Spleen (tissue), 11 donors: ENCODE results near the gene STRN. TPM values are rescaled to one million over a fixed set of nuclear protein-coding genes. Genes with fewer than 3 reads are reported as not detected.

Source experiments
- DNase-seq: peaks from one replicate; pipeline ENCODE4 v3.0.0-alpha.2; 2020
- H3K27ac ChIP-seq, 8 donors: fragments of 200-600 bp; sonication (generic) in 7 of 8; 1 replicate in 4 of 8; 2 replicates in 4 of 8; pipeline versions ENCODE4 v1.5.0 to v1.8.0; 2016 to 2021; ENCODE audit warnings: inconsistent platforms in 4 of 8, mild to moderate bottlenecking in 4 of 8, moderate library complexity in 1 of 8
- H3K27me3 ChIP-seq, 7 donors: fragments of 200-600 bp; sonication (generic) in 6 of 7; replicated peaks in 1 of 7; 1 replicate in 4 of 7; 2 replicates in 3 of 7; pipeline versions ENCODE4 v1.5.0 to v1.8.0; 2016 to 2021; ENCODE audit warnings: inconsistent platforms in 3 of 7, mild to moderate bottlenecking in 1 of 7
- H3K36me3 ChIP-seq, 6 donors: fragments of 200-600 bp; sonication (generic) in 5 of 6; 1 replicate in 4 of 6; 2 replicates in 2 of 6; pipeline versions ENCODE4 v1.5.0 to v1.8.0; 2016 to 2021; ENCODE audit warnings: inconsistent platforms in 2 of 6
- H3K4me1 ChIP-seq, 6 donors: fragments of 200-600 bp; sonication (generic) in 5 of 6; 1 replicate in 3 of 6; 2 replicates in 3 of 6; pipeline versions ENCODE4 v1.5.0 to v1.8.0; 2016 to 2021; ENCODE audit warnings: inconsistent platforms in 3 of 6
- H3K4me3 ChIP-seq, 8 donors: fragments of 200-600 bp; sonication (generic) in 7 of 8; 1 replicate in 4 of 8; 2 replicates in 4 of 8; pipeline versions ENCODE4 v1.5.0 to v1.8.0; 2016 to 2021; ENCODE audit warnings: inconsistent platforms in 4 of 8, mild to moderate bottlenecking in 4 of 8, moderate library complexity in 2 of 8
- H3K9me3 ChIP-seq, 8 donors: fragments of 200-600 bp; sonication (generic) in 7 of 8; 1 replicate in 4 of 8; 2 replicates in 4 of 8; pipeline versions ENCODE4 v1.5.0 to v1.8.0; 2016 to 2021; ENCODE audit warnings: inconsistent platforms in 4 of 8
- POLR2A ChIP-seq, 3 donors: fragments of 450-650 bp; IDR thresholded peaks; one replicate each; pipeline ENCODE4 v1.5.1; 2017; ENCODE audit warnings: antibody characterized with exemption in 3 of 3, mild to moderate bottlenecking in 1 of 3
- POLR2AphosphoS5 ChIP-seq, 3 donors: sonication (generic); formaldehyde crosslinking; IDR thresholded peaks; one replicate each; pipeline ENCODE4 v1.5.1; 2017; ENCODE audit warnings: antibody characterized with exemption in 3 of 3
- WGBS, 5 donors: extraction: QIAGEN DNeasy Blood & Tissue Kit in 3 of 5; methylation state at CpG; one replicate each; pipeline versions ENCODE4 v1.1.5 to v1.1.7; 2013 to 2018; 5-methylcytosine and 5-hydroxymethylcytosine counted together
- intact Hi-C: fragments of 100-400 bp; cut with DNase I; formaldehyde crosslinking; loops from one replicate; pipeline ENCODE4 v1.15.0; 2023; ENCODE audit warnings: low total_unique reads
- polyA plus RNA-seq, 3 donors: library from polyadenylated mRNA; stranded (reverse); fragments of 200-250 nt; gene quantifications; one replicate each; pipeline ENCODE4 v1.2.1, GENCODE V29; 2013
- total RNA-seq, 7 donors: library from RNA; depleted of rRNA in 3 of 7; stranded (reverse); fragments of >200 nt in 3 of 7; fragmentation: NEBNext Ultra II Directional in 4 of 7; extraction: Animal tissue kit (Norgen Biotek cat#: 25700) in 4 of 7; gene quantifications; one replicate each; pipeline versions ENCODE4 v1.1.0 to v1.2.1, GENCODE V29; 2016 to 2021
- TF ChIP-seq, protein P1 (sequence below), 11 experiments: fragments of 200-600 bp in 7 of 11; fragments of 450-650 bp in 4 of 11; sonication (generic) in 4 of 11; IDR thresholded peaks in 8 of 11; conservative IDR thresholded peaks in 3 of 11; 1 replicate in 7 of 11; 2 replicates in 4 of 11; pipeline versions ENCODE4 v1.4.0 to v1.8.0; 2016 to 2021; ENCODE audit warnings: antibody characterized with exemption in 11 of 11, inconsistent platforms in 4 of 11, mild to moderate bottlenecking in 1 of 11
- donor health status: healthy with polysubstance abuse.
- donor health status: DM: no; HTN: no; CAD: no; lungs with moderate emphysema.
- donor health status: DM: no; HTN: no; CAD: no.
- donor health status: Bipolar disorder and iron deficiency.
- donor health status: healthy.
- donor health status: DM: no; HTN: no; CAD: no.
- donor health status: DM: yes; HTN: yes; CAD: no.

Gene STRN
- total and polyA plus RNA-seq, 10 donors: 2.2 to 33.3 (median 26.2) TPM

DNA sequence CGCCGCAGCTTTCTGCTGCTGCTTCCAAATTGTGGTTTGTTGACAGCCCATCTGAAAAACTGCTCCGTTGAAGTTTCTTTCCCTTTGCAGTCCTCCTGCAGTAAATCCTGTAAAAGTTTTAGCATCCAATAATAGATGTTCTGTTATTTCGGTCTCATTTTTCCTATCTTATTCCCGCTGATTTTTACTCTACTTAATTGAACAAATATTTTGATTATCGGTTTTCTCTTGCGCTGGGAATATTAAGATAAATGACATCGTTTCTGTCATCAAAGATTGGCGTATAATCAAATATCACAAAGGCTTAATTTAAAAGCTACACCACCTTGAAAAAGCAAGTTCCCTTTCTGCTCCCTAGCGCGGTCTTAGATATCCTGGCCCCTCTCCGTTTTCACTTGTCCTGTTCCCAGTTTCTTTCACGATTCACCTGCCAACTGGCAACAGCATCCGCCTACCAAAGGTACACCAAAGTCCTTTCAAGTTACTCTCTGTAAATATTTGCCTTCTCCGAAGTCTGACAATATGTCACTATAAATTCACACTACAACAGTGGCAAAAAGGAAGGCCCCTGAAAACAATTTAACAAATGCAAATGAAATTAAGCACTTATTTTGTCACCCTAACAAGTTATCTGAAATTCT, 1.0 kb upstream of the STRN start:
- intact Hi-C loops: no loop called here
- Histone ChIP-seq H3K4me3 (peak overlapping the region; percentile 50 to 100 (median 87)), H3K36me3 (no peaks in the 10 kb centered on the region), H3K27ac (peak overlapping the region; percentile 85 to 97 (median 95)), H3K27me3 (no peaks in the 10 kb centered on the region), H3K4me1 (peaks cover 19 to 47% (median 39%) of the 10 kb centered on the region in 6 donors), H3K9me3 (no peaks in the 10 kb centered on the region)
- no peak for DNase-seq
- TF ChIP-seq POLR2A (IDR thresholded peaks at IDR 0.05) (no peak), POLR2AphosphoS5 (IDR thresholded peaks at IDR 0.05) (no peak)
- TF ChIP-seq, protein P1, sequence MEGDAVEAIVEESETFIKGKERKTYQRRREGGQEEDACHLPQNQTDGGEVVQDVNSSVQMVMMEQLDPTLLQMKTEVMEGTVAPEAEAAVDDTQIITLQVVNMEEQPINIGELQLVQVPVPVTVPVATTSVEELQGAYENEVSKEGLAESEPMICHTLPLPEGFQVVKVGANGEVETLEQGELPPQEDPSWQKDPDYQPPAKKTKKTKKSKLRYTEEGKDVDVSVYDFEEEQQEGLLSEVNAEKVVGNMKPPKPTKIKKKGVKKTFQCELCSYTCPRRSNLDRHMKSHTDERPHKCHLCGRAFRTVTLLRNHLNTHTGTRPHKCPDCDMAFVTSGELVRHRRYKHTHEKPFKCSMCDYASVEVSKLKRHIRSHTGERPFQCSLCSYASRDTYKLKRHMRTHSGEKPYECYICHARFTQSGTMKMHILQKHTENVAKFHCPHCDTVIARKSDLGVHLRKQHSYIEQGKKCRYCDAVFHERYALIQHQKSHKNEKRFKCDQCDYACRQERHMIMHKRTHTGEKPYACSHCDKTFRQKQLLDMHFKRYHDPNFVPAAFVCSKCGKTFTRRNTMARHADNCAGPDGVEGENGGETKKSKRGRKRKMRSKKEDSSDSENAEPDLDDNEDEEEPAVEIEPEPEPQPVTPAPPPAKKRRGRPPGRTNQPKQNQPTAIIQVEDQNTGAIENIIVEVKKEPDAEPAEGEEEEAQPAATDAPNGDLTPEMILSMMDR (IDR thresholded peaks at IDR 0.05 in 8 of 11, conservative IDR thresholded peaks at IDR 0.05 in 3 of 11): no peak
- 21 to 38% (median 26%) methylated on average over 15 of the region's 15 CpGs for WGBS, 5 donors

DNA sequence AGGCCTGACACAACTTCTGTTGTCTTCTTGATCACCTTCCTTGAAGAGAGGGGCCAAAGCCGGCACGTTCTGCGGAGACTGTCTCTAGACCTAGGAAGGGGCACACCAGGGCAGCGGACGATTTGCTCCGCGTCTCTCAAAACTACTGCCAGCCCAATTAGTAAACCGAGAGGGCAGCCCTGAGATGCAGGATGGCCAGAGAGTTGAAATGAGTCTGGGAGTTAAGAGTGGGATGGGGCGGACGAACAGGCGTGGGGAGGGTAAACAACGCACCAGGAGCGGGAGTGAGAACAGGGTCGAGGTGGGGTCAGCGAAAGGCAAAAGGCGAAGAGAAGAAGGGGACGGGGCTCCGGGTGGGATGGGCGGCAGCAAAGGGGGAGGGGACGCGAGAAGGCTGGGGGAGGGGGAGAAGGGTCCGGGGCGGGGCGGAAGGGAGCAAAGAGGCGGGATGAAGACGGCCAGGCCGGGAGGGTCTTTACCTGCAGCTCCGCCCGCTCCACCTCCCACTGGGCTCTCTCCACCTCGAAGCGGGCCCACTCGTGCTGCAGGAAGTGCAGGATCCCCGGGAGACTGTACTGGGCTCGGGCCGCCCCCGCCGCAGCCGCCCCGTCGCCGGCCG, 476 bp downstream of the STRN start:
- no peak for DNase-seq
- Histone ChIP-seq H3K36me3 (no peaks in the 10 kb centered on the region), H3K4me3 (peak overlapping the region; percentile 81 to 100 (median 94)), H3K4me1 (peaks cover 19 to 57% (median 39%) of the 10 kb centered on the region in 6 donors), H3K27me3 (no peaks in the 10 kb centered on the region), H3K9me3 (no peaks in the 10 kb centered on the region), H3K27ac (peak overlapping the region; percentile 88 to 97 (median 94))
- WGBS, 5 donors: 0 to 1% (median 1%) methylated on average over 28 to 38 of the region's 42 CpGs
- TF ChIP-seq POLR2AphosphoS5 (IDR thresholded peaks at IDR 0.05): no peak
- TF ChIP-seq, protein P1 (IDR thresholded peaks at IDR 0.05 in 8 of 11, conservative IDR thresholded peaks at IDR 0.05 in 3 of 11): no peak
- TF ChIP-seq POLR2A (IDR thresholded peaks at IDR 0.05): no peak
- intact Hi-C loops: no loop called here

GRCh38 chr2:36965206-36965605, 1.1 kb downstream of the STRN start:
- H3K27ac ChIP-seq: peak overlapping the region in 6 of 8 donors; percentile 67 to 97 (median 96)
- H3K4me3 ChIP-seq: peak overlapping the region; percentile 81 to 100 (median 94)
- no peaks in the 10 kb centered on the region for H3K36me3 ChIP-seq
- H3K9me3 ChIP-seq: no peaks in the 10 kb centered on the region
- H3K27me3 ChIP-seq: no peaks in the 10 kb centered on the region
- no peak for DNase-seq
- peaks cover 19 to 63% (median 41%) of the 10 kb centered on the region in 6 donors for H3K4me1 ChIP-seq
- TF ChIP-seq POLR2AphosphoS5 (IDR thresholded peaks at IDR 0.05) (no peak), POLR2A (IDR thresholded peaks at IDR 0.05) (no peak)
- TF ChIP-seq, protein P1 (IDR thresholded peaks at IDR 0.05 in 8 of 11, conservative IDR thresholded peaks at IDR 0.05 in 3 of 11): no peak
- WGBS, 5 donors: 22 to 39% (median 36%) methylated on average over 2 of the region's 2 CpGs
- intact Hi-C loops: no loop called here

DNA sequence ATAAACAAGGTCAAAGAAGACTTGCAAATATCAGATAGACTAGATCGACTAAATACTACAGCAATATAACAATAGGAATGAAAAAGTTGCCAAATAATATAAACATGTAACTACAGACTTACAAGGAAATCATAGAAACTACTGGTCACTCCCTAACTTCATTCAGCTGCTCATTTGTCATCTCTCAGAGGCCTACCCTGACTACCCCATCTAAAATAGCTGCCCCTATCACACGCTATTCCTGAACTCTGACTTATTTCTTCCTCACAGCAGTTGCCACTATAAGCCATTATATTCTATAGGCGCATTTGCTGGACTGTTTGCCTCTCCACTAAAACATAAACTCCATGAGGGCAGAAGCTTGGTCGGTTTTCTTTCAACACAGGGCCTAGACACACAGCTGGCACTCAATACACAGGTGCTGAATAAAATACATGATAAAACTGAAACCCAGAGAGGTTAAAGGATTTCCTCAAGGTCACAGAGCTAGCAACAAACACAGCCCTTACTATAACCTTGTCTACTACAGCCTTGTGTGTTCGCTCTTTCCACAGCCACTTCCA, 1.8 kb downstream of the STRN start:
- intact Hi-C loops: no loop called here
- H3K27me3 ChIP-seq: no peaks in the 10 kb centered on the region
- H3K4me1 ChIP-seq: peaks cover 19 to 70% (median 44%) of the 10 kb centered on the region in 6 donors
- peak overlapping the region in 4 of 8 donors; percentile 83 to 100 (median 95) for H3K4me3 ChIP-seq
- peak overlapping the region in 5 of 8 donors; percentile 44 to 97 (median 92) for H3K27ac ChIP-seq
- no peaks in the 10 kb centered on the region for H3K9me3 ChIP-seq
- TF ChIP-seq, protein P1 (IDR thresholded peaks at IDR 0.05 in 8 of 11, conservative IDR thresholded peaks at IDR 0.05 in 3 of 11): no peak
- TF ChIP-seq POLR2AphosphoS5 (IDR thresholded peaks at IDR 0.05): no peak
- no peak for TF ChIP-seq POLR2A (IDR thresholded peaks at IDR 0.05)
- 79 to 84% (median 80%) methylated on average over 5 of the region's 5 CpGs for WGBS, 5 donors
- no peak for DNase-seq
- H3K36me3 ChIP-seq: no peaks in the 10 kb centered on the region
